Measurements from ENCODE around the gene SULT1C3.
"Not testable (repeated sequence)": the region's sequence is repeated elsewhere in the genome, so short reads cannot be mapped to it uniquely, and the experiment has no call there.

Gene SULT1C3

DNA sequence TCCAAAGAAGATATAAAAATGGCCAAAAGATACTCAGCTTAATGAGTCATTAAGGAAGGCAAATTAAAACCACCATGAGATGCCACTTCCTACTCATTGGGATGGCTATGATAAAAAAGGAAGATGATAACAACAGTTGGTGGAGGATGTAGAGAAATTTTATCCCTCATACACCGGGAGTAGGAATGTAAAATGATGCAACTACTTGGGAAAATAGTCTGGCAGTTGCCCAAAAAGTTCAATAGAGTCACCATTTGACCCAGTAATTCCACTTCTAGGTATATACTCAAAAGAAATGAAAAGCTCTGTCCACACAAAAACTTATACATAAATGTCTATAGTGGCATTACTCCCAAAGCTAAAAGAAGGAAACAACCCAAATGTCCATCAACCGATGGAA is 38.9 kb downstream of the SULT1C3 start:
- Histone ChIP-seq H3K4me1 (ENCODE audit: insufficient read depth, poor library complexity, severe bottlenecking) (peaks cover 4% of the 10 kb centered on the region), H3K27me3 (ENCODE audit: insufficient read depth, poor library complexity, severe bottlenecking) (no peaks in the 10 kb centered on the region), H3K27ac (ENCODE audit: poor library complexity, severe bottlenecking) (no peak overlapping the region), H3K9me3 (ENCODE audit: severe bottlenecking) (no peaks in the 10 kb centered on the region), H3K4me3 (ENCODE audit: severe bottlenecking) (no peak overlapping the region), H3K36me3 (ENCODE audit: low read depth) (no peaks in the 10 kb centered on the region)
- ATAC-seq (ENCODE audit: low read depth): no peak
- no peak for DNase-seq (ENCODE audit: low spot score)
- TF ChIP-seq, protein P1, sequence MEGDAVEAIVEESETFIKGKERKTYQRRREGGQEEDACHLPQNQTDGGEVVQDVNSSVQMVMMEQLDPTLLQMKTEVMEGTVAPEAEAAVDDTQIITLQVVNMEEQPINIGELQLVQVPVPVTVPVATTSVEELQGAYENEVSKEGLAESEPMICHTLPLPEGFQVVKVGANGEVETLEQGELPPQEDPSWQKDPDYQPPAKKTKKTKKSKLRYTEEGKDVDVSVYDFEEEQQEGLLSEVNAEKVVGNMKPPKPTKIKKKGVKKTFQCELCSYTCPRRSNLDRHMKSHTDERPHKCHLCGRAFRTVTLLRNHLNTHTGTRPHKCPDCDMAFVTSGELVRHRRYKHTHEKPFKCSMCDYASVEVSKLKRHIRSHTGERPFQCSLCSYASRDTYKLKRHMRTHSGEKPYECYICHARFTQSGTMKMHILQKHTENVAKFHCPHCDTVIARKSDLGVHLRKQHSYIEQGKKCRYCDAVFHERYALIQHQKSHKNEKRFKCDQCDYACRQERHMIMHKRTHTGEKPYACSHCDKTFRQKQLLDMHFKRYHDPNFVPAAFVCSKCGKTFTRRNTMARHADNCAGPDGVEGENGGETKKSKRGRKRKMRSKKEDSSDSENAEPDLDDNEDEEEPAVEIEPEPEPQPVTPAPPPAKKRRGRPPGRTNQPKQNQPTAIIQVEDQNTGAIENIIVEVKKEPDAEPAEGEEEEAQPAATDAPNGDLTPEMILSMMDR (IDR thresholded peaks at IDR 0.05; ENCODE audit: poor library complexity, severe bottlenecking): no peak

DNA sequence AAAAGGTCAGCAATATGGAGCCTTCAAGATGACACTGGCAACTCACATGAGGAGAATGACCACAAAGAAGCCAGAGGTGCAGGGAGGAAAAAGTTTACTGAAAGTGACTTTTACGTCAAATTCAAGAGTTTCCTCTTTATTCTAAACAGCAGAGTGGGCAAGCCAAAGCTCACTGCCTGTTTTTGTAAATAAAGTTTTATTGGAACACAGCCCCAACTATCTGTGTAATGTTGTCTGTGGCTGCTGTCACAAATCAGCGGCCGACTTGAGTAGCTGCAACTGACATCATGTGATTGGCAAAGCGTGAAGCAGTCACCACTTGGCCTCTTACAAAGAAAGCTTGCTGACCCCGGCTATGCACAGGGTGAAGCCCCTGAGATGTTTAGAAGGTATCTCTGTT is 39.7 kb downstream of the SULT1C3 start:
- no peak for DNase-seq (ENCODE audit: low spot score)
- Histone ChIP-seq H3K9me3 (ENCODE audit: severe bottlenecking) (no peaks in the 10 kb centered on the region), H3K27ac (ENCODE audit: poor library complexity, severe bottlenecking) (no peak overlapping the region), H3K4me3 (ENCODE audit: severe bottlenecking) (no peak overlapping the region), H3K4me1 (ENCODE audit: insufficient read depth, poor library complexity, severe bottlenecking) (peaks cover 4% of the 10 kb centered on the region), H3K27me3 (ENCODE audit: insufficient read depth, poor library complexity, severe bottlenecking) (no peaks in the 10 kb centered on the region), H3K36me3 (ENCODE audit: low read depth) (no peaks in the 10 kb centered on the region)
- TF ChIP-seq, protein P1 (IDR thresholded peaks at IDR 0.05; ENCODE audit: poor library complexity, severe bottlenecking): no peak
- no peak for ATAC-seq (ENCODE audit: low read depth)

DNA sequence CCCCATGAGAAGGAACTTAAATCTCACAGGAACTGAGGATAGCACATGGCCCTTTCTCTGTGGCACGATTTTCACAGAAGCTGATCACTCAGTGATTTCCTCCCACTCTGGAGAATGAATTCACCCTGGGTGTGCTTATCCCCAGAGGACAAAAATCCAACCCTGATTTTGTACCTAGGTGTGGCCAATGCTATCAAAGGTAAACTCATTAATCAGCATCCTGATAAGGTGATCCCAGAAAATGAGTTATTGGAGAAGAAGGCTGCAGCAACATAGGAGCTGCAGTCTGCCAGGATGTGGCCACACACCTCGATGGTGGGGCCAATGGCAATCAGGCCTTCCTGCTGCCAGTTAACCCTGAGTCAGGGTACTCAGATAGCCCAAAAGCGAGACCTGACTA is 40.7 kb downstream of the SULT1C3 start:
- Histone ChIP-seq H3K4me1 (ENCODE audit: insufficient read depth, poor library complexity, severe bottlenecking) (peaks cover 4% of the 10 kb centered on the region), H3K9me3 (ENCODE audit: severe bottlenecking) (no peaks in the 10 kb centered on the region), H3K27me3 (ENCODE audit: insufficient read depth, poor library complexity, severe bottlenecking) (no peaks in the 10 kb centered on the region), H3K4me3 (ENCODE audit: severe bottlenecking) (no peak overlapping the region), H3K27ac (ENCODE audit: poor library complexity, severe bottlenecking) (no peak overlapping the region), H3K36me3 (ENCODE audit: low read depth) (no peaks in the 10 kb centered on the region)
- TF ChIP-seq, protein P1 (IDR thresholded peaks at IDR 0.05; ENCODE audit: poor library complexity, severe bottlenecking): no peak
- no peak for ATAC-seq (ENCODE audit: low read depth)
- no peak for DNase-seq (ENCODE audit: low spot score)

DNA sequence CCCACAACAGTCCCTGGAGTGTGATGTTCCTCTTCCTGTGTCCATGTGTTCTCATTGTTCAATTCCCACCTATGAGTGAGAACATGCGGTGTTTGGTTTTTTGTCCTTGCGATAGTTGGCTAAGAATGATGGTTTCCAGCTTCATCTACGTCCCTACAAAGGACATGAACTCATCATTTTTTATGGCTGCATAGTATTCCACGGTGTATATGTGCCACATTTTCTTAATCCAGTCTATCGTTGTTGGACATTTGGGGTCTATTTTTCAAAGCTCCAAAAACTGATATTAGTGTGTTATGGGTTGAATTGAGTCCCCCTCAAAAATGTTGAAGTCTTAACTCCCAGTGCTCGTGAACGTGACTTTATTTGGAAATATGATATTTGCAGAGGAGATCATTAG is 44.8 kb downstream of the SULT1C3 start:
- H3K27me3 ChIP-seq (ENCODE audit: insufficient read depth, poor library complexity, severe bottlenecking); ATAC-seq (ENCODE audit: low read depth); H3K36me3 ChIP-seq (ENCODE audit: low read depth); H3K27ac ChIP-seq (ENCODE audit: poor library complexity, severe bottlenecking); DNase-seq (ENCODE audit: low spot score); H3K4me3 ChIP-seq (ENCODE audit: severe bottlenecking); H3K4me1 ChIP-seq (ENCODE audit: insufficient read depth, poor library complexity, severe bottlenecking); H3K9me3 ChIP-seq (ENCODE audit: severe bottlenecking): not testable (repeated sequence)

DNA sequence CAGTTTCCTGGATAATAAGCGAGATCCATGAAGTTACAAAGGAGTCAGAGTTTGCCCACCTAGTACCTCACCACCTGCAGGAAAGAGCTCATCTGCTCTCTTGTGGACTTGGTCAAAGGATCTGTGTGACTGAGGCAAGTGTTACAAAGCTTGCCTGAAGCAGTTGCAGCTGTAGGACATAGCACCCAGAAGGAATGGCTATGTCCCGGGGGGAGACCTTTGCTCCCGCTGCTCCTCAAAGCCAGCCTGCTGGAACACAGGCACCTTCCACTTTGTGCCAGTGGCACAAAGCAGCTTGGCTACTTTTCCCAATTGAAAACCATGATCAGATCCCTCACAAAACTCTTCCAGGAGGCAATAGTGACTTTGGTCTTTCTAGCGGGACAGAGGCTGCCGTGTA is 45.8 kb downstream of the SULT1C3 start:
- ATAC-seq (ENCODE audit: low read depth): no peak
- H3K4me1 ChIP-seq (ENCODE audit: insufficient read depth, poor library complexity, severe bottlenecking): no peaks in the 10 kb centered on the region

More for the DNA sequence above, 45.8 kb downstream of the SULT1C3 start:
- no peak overlapping the region for H3K27ac ChIP-seq (ENCODE audit: poor library complexity, severe bottlenecking)
- H3K9me3 ChIP-seq (ENCODE audit: severe bottlenecking): no peaks in the 10 kb centered on the region
- TF ChIP-seq, protein P1 (IDR thresholded peaks at IDR 0.05; ENCODE audit: poor library complexity, severe bottlenecking): no peak
- no peak overlapping the region for H3K4me3 ChIP-seq (ENCODE audit: severe bottlenecking)
- no peaks in the 10 kb centered on the region for H3K27me3 ChIP-seq (ENCODE audit: insufficient read depth, poor library complexity, severe bottlenecking)
- no peak for DNase-seq (ENCODE audit: low spot score)
- no peaks in the 10 kb centered on the region for H3K36me3 ChIP-seq (ENCODE audit: low read depth)
